Mesendoderm (in vitro differentiated cells): ENCODE measurements around the gene RNF217.

ENCODE experiments used
- DNase-seq: peaks from one replicate; pipeline ENCODE4 v3.0.0; 2013
- H2AK5ac ChIP-seq: 2 replicates; pipeline ENCODE4 v1.6.1; 2013; ENCODE audit warnings: low read length, inconsistent platforms
- H2BK120ac ChIP-seq: 2 replicates; pipeline ENCODE4 v1.6.1; 2013; ENCODE audit warnings: low read depth, mild to moderate bottlenecking, low read length, moderate library complexity, mixed read lengths
- H2BK15ac ChIP-seq: replicated peaks from 2 replicates; pipeline ENCODE4 v1.6.1; 2013; ENCODE audit warnings: low read depth, mild to moderate bottlenecking, moderate library complexity
- H2BK5ac ChIP-seq: 2 replicates; pipeline ENCODE4 v1.6.1; 2013; ENCODE audit warnings: low read length, inconsistent platforms
- H3K18ac ChIP-seq: 2 replicates; pipeline ENCODE4 v1.6.1; 2013; ENCODE audit warnings: mild to moderate bottlenecking, low read length, mixed read lengths
- H3K23ac ChIP-seq: one replicate; pipeline ENCODE4 v1.6.1; 2013; ENCODE audit warnings: low read length
- H3K27ac ChIP-seq: 2 replicates; pipeline ENCODE4 v1.5.1; 2013; ENCODE audit warnings: low read depth, mild to moderate bottlenecking, inconsistent platforms, low read length, moderate library complexity
- H3K27me3 ChIP-seq: 2 replicates; pipeline ENCODE4 v1.6.1; 2013; ENCODE audit warnings: low read length, control low read depth, mild to moderate bottlenecking, inconsistent platforms; ENCODE audit not compliant: insufficient read depth, poor library complexity
- H3K36me3 ChIP-seq: 2 replicates; pipeline ENCODE4 v1.6.1; 2013; ENCODE audit warnings: low read length, inconsistent platforms; ENCODE audit not compliant: control insufficient read depth, insufficient read depth
- H3K4ac ChIP-seq: one replicate; pipeline ENCODE4 v1.6.1; 2013; ENCODE audit warnings: low read depth, mild to moderate bottlenecking, low read length, moderate library complexity
- H3K4me1 ChIP-seq: 2 replicates; pipeline ENCODE4 v1.6.1; 2013; ENCODE audit warnings: low read depth, low read length, inconsistent platforms; ENCODE audit not compliant: control insufficient read depth
- H3K4me2 ChIP-seq: 2 replicates; pipeline ENCODE4 v1.6.1; 2013; ENCODE audit warnings: low read length
- H3K4me3 ChIP-seq: 2 replicates; pipeline ENCODE4 v1.5.1; 2013; ENCODE audit warnings: mild to moderate bottlenecking, low read length
- H3K56ac ChIP-seq: one replicate; pipeline ENCODE4 v1.6.1; 2013; ENCODE audit warnings: low read length
- H3K79me1 ChIP-seq: 2 replicates; pipeline ENCODE4 v1.6.1; 2013; ENCODE audit warnings: low read length, inconsistent platforms
- H3K79me2 ChIP-seq: 2 replicates; pipeline ENCODE4 v1.6.1; 2013; ENCODE audit warnings: mild to moderate bottlenecking, low read length; ENCODE audit not compliant: control insufficient read depth, insufficient read depth
- H3K9ac ChIP-seq: 2 replicates; pipeline ENCODE4 v1.6.1; 2013; ENCODE audit warnings: low read length, inconsistent platforms
- H4K5ac ChIP-seq: one replicate; pipeline ENCODE4 v1.6.1; 2013; ENCODE audit warnings: low read length
- H4K8ac ChIP-seq: one replicate; pipeline ENCODE4 v1.6.1; 2013; ENCODE audit warnings: low read depth, mild to moderate bottlenecking, control low read depth, low read length, moderate library complexity
- WGBS: extraction: QIAGEN DNeasy Blood & Tissue Kit; methylation state at CpG from one replicate; pipeline ENCODE4 v1.1.7; 2013; ENCODE audit warnings: low lambda C conversion rate, missing lambda C conversion rate; ENCODE audit not compliant: insufficient coverage; ENCODE audit errors: extremely low coverage; 5-methylcytosine and 5-hydroxymethylcytosine counted together

Gene RNF217

DNA sequence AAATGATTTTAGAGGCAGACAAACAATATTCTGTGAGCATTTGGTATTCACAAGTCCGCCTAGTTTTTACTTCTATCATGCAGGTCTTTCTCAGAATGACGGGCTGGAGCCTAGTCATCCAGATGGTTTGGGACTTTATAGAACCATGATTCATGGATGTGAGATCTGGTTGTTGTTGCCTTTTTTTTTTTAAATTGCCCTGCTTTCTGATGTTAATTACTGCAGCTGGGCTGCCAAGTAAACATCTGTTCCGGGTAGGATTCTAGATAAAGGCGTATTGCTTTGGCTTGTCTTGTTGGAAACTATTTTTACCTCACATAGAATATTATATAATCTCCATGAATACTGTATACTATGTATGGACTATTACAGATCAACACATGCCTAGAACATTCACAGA lies 58.1 kb downstream of the RNF217 start:
- H3K18ac ChIP-seq = no peak overlapping the region
- H2BK15ac ChIP-seq = no peak overlapping the region
- no peak overlapping the region for H2BK120ac ChIP-seq
- no peak for DNase-seq
- no CpG with 5 or more reads among the region's 4 CpGs for WGBS
- no peaks in the 10 kb centered on the region for H3K27me3 ChIP-seq
- no peak overlapping the region for H3K4me2 ChIP-seq
- no peak overlapping the region for H3K4ac ChIP-seq
- peaks cover 1% of the 10 kb centered on the region for H3K79me1 ChIP-seq
- H2AK5ac ChIP-seq = no peak overlapping the region
- H3K27ac ChIP-seq = no peak overlapping the region
- H3K56ac ChIP-seq = no peak overlapping the region
- H2BK5ac ChIP-seq = no peak overlapping the region
- H3K4me1 ChIP-seq = no peaks in the 10 kb centered on the region
- no peaks in the 10 kb centered on the region for H3K36me3 ChIP-seq
- H3K4me3 ChIP-seq = no peak overlapping the region
- H4K5ac ChIP-seq = no peak overlapping the region
- no peak overlapping the region for H4K8ac ChIP-seq
- H3K79me2 ChIP-seq = no peaks in the 10 kb centered on the region
- no peak overlapping the region for H3K23ac ChIP-seq
- no peak overlapping the region for H3K9ac ChIP-seq

DNA sequence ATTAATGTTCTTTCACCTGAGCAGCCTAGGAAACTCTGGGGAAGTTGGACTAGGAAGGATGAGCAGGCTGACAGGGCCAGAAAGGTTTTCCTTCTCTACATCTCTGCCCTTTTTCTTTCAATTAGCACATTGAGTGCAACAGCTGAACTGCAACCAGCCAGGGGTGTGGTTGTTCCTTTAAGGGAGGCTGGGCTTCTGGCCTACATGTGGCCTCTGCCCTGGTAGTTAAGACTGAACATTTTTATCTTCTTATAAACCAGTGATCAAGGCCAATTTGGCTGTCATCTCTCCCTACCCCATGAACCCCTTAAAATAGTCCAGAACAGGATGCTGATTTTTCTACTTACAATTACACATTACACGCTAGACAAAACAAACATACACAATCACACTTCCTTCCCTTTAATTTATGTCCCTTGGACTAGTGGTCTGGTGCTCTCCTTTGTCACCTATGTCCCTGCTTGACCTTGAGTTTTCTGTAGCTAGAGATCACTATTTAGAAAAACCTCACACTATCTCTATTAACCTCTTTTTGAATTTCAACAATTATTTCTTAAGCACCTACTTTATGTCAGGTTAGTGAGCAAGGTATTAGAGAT lies 60.3 kb downstream of the RNF217 start:
- no peak overlapping the region for H3K27ac ChIP-seq
- H3K4me3 ChIP-seq = no peak overlapping the region
- H2BK15ac ChIP-seq = no peak overlapping the region
- WGBS = 100% methylated on average over 1 of the region's 1 CpG
- no peak overlapping the region for H2BK5ac ChIP-seq
- no peak overlapping the region for H3K18ac ChIP-seq
- H3K9ac ChIP-seq = no peak overlapping the region
- H3K79me1 ChIP-seq = peaks cover 1% of the 10 kb centered on the region
- H3K36me3 ChIP-seq = no peaks in the 10 kb centered on the region
- no peaks in the 10 kb centered on the region for H3K27me3 ChIP-seq
- no peaks in the 10 kb centered on the region for H3K79me2 ChIP-seq
- H2AK5ac ChIP-seq = no peak overlapping the region
- H3K23ac ChIP-seq = no peak overlapping the region
- no peak overlapping the region for H3K4ac ChIP-seq
- H3K4me2 ChIP-seq = no peak overlapping the region
- no peak overlapping the region for H2BK120ac ChIP-seq
- no peaks in the 10 kb centered on the region for H3K4me1 ChIP-seq
- no peak overlapping the region for H4K8ac ChIP-seq
- no peak for DNase-seq
- H4K5ac ChIP-seq = no peak overlapping the region
- no peak overlapping the region for H3K56ac ChIP-seq

DNA sequence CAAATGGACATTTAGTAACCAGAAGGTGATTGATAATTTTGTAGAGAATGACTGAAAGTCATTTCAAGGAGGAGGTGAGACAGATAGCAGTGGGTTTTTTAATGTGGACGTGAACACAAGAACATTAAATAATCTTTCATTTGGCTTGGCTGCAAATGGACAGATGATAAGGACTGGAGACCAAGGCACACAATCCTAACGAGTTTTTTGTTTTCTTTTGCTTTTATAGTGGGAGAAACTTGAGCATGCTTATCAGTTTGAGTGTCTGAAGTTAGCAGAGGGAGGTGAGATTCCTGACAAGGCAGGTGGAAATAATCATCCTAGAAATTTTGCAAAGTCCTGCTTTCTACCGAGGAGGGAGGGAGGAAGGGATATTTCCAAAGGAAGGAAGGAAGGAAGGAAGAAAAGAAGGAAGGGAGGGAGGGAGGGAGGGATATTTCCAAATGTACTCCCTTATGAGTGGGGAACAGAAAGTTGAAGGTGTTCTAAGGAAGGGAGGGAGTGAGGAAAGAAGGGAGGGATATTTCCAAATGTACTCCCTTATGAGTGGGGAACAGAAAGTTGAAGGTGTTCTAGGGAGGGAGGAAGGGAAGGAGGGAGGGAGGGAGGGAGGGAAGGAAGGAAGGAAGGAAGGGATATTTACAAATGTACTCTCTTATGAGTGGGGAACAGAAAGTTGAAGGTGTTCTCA lies 63.1 kb downstream of the RNF217 start:
- H3K79me1 ChIP-seq = peaks cover 1% of the 10 kb centered on the region
- no peak overlapping the region for H2BK15ac ChIP-seq
- no peak overlapping the region for H2AK5ac ChIP-seq
- H3K27me3 ChIP-seq = no peaks in the 10 kb centered on the region
- no peak overlapping the region for H3K56ac ChIP-seq
- WGBS = no CpG with 5 or more reads among the region's 3 CpGs
- no peak overlapping the region for H2BK120ac ChIP-seq
- H3K18ac ChIP-seq = no peak overlapping the region
- H3K4ac ChIP-seq = no peak overlapping the region
- H2BK5ac ChIP-seq = no peak overlapping the region
- H4K5ac ChIP-seq = no peak overlapping the region
- no peaks in the 10 kb centered on the region for H3K36me3 ChIP-seq
- no peak overlapping the region for H3K27ac ChIP-seq
- H3K79me2 ChIP-seq = no peaks in the 10 kb centered on the region
- no peak overlapping the region for H4K8ac ChIP-seq
- H3K23ac ChIP-seq = no peak overlapping the region
- no peak for DNase-seq
- no peak overlapping the region for H3K4me3 ChIP-seq
- no peak overlapping the region for H3K9ac ChIP-seq
- H3K4me2 ChIP-seq = no peak overlapping the region
- H3K4me1 ChIP-seq = no peaks in the 10 kb centered on the region

DNA sequence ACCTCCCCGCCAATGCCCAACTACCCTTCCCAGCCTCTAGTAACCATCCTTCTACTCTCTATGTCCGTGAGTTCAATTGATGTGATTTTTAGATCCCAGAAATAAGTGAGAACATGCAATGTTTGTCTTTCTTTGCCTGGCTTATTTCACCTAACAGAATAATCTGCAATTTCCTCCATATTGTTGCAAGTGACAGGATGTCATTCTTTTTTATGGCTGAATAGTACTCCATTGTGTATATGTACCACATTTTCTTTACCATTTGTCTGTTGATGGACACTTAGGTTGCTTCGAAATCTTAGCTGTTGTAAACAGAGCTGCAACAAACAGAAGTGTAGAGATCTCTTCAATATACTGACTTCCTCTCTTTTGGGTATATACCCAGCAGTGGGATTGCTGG lies 65.0 kb downstream of the RNF217 start:
- no peak overlapping the region for H3K4me3 ChIP-seq
- no peak overlapping the region for H3K18ac ChIP-seq
- H4K5ac ChIP-seq = no peak overlapping the region
- no peak overlapping the region for H2BK15ac ChIP-seq
- no peaks in the 10 kb centered on the region for H3K79me2 ChIP-seq
- no peak overlapping the region for H3K9ac ChIP-seq
- no peaks in the 10 kb centered on the region for H3K36me3 ChIP-seq
- WGBS = no CpG with 5 or more reads among the region's 3 CpGs
- no peak overlapping the region for H2BK120ac ChIP-seq
- peaks cover 1% of the 10 kb centered on the region for H3K79me1 ChIP-seq
- no peak overlapping the region for H3K4ac ChIP-seq
- H3K4me2 ChIP-seq = no peak overlapping the region
- no peak overlapping the region for H2BK5ac ChIP-seq
- H4K8ac ChIP-seq = no peak overlapping the region
- no peak for DNase-seq
- H3K4me1 ChIP-seq = no peaks in the 10 kb centered on the region
- no peak overlapping the region for H3K56ac ChIP-seq
- H3K23ac ChIP-seq = no peak overlapping the region
- no peak overlapping the region for H2AK5ac ChIP-seq
- no peak overlapping the region for H3K27ac ChIP-seq
- H3K27me3 ChIP-seq = no peaks in the 10 kb centered on the region

DNA sequence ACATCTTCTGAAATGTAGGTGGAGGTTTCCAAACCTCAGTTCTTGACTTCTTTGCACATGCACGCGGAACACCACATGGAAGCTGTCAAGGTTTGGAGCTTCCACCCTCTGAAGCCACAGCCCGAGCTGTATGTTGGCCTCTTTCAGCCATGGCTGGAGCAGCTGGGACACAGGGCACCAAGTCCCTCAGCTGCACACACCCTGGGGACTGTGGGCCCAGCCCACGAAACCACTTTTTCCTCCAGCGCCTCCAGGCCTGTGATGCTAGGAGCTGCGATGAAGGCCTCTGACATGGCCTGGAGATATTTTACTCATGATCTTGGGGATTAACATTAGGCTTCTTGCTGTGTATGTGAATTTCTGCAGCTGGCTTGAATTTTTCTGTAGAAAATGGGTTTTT lies 68.7 kb downstream of the RNF217 start:
- H2BK120ac ChIP-seq = no peak overlapping the region
- no peak overlapping the region for H4K5ac ChIP-seq
- H3K4me3 ChIP-seq = no peak overlapping the region
- H3K27me3 ChIP-seq = no peaks in the 10 kb centered on the region
- DNase-seq = no peak
- H3K79me1 ChIP-seq = no peaks in the 10 kb centered on the region
- H3K4me1 ChIP-seq = no peaks in the 10 kb centered on the region
- no CpG with 5 or more reads among the region's 6 CpGs for WGBS
- no peak overlapping the region for H3K9ac ChIP-seq
- no peaks in the 10 kb centered on the region for H3K36me3 ChIP-seq
- no peak overlapping the region for H2BK5ac ChIP-seq
- H2BK15ac ChIP-seq = no peak overlapping the region
- no peak overlapping the region for H3K18ac ChIP-seq
- H2AK5ac ChIP-seq = no peak overlapping the region
- H4K8ac ChIP-seq = no peak overlapping the region
- H3K79me2 ChIP-seq = no peaks in the 10 kb centered on the region
- H3K23ac ChIP-seq = no peak overlapping the region
- H3K27ac ChIP-seq = no peak overlapping the region
- no peak overlapping the region for H3K4ac ChIP-seq
- no peak overlapping the region for H3K56ac ChIP-seq
- no peak overlapping the region for H3K4me2 ChIP-seq

DNA sequence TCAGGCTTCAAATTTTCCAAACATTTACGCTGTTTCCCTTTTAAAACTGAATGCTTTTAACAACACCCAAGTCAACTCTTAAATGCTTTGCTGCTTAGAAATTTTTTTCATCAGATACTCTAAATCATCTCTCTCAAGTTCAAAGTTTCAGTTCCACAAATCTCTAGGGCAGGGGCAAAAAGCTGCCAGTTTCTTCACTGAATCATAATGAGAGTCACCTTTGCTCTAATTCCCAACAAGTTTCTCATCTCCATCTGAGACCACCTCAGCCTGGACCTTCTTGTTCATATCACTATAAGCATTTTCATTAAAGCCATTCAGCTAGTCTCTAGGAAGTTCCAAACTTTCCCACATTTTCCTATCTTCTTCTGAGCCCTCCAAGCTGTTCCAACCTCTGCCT lies 69.1 kb downstream of the RNF217 start:
- H3K79me2 ChIP-seq = no peaks in the 10 kb centered on the region
- no peak overlapping the region for H3K4me3 ChIP-seq
- no peak overlapping the region for H3K4ac ChIP-seq
- no peak overlapping the region for H3K9ac ChIP-seq
- no peak overlapping the region for H2BK15ac ChIP-seq
- H3K18ac ChIP-seq = no peak overlapping the region
- H3K56ac ChIP-seq = no peak overlapping the region
- H3K23ac ChIP-seq = no peak overlapping the region
- H3K4me1 ChIP-seq = no peaks in the 10 kb centered on the region
- H2AK5ac ChIP-seq = no peak overlapping the region
- no peak overlapping the region for H4K5ac ChIP-seq
- WGBS = no CpG with 5 or more reads among the region's 1 CpG
- no peak overlapping the region for H3K4me2 ChIP-seq
- H2BK120ac ChIP-seq = no peak overlapping the region
- no peak for DNase-seq
- no peak overlapping the region for H2BK5ac ChIP-seq
- no peak overlapping the region for H4K8ac ChIP-seq
- H3K79me1 ChIP-seq = no peaks in the 10 kb centered on the region
- no peaks in the 10 kb centered on the region for H3K27me3 ChIP-seq
- no peaks in the 10 kb centered on the region for H3K36me3 ChIP-seq
- no peak overlapping the region for H3K27ac ChIP-seq
